ENCODE data around the gene USP11. TPM values are rescaled to one million over a fixed set of nuclear protein-coding genes. Genes with fewer than 3 reads are reported as not detected.

USP11 gene
- total RNA-seq, 1 donor from 2014 or later: 189 TPM

DNA sequence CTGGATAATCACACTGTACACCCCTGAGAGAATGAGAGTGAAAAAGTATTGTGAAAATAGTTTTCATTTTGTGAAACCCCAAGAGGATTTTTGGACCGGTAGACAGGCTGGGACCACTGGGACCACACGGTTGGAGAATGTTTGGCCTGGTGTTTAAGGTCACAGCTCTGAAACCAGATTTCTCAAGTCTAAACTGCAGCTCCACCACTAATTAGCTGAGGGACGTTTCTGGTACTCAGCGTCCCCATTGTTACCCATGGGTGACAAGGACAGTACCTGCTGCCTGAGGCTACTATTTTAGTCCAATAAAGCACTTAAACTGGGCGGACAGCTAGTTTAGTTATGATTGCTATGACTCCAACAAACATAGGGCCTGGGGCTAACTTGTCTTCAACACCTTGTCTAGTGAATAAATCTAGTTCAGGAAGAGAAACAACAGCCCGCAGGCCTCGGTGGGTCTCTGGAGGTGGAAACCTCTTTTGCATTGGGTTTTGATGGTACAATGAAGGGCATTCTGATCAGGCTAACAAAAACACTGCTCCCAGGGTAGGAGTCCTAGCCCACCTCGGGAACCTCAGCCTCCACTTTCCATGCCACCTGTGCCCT lies 509 bp upstream of the USP11 start:
- peak overlapping the region; percentile 100 for H3K27ac Mint-ChIP-seq
- no peaks in the 10 kb centered on the region for H3K27me3 Mint-ChIP-seq
- H3K4me3 Mint-ChIP-seq: peak overlapping the region; percentile 96
- H3K36me3 Mint-ChIP-seq: peaks cover 20% of the 10 kb centered on the region
- no peaks in the 10 kb centered on the region for H3K9me3 Mint-ChIP-seq
- peaks cover 39% of the 10 kb centered on the region for H3K4me1 Mint-ChIP-seq (ENCODE audit: unreplicated experiment)
- TF ChIP-seq, protein P1, sequence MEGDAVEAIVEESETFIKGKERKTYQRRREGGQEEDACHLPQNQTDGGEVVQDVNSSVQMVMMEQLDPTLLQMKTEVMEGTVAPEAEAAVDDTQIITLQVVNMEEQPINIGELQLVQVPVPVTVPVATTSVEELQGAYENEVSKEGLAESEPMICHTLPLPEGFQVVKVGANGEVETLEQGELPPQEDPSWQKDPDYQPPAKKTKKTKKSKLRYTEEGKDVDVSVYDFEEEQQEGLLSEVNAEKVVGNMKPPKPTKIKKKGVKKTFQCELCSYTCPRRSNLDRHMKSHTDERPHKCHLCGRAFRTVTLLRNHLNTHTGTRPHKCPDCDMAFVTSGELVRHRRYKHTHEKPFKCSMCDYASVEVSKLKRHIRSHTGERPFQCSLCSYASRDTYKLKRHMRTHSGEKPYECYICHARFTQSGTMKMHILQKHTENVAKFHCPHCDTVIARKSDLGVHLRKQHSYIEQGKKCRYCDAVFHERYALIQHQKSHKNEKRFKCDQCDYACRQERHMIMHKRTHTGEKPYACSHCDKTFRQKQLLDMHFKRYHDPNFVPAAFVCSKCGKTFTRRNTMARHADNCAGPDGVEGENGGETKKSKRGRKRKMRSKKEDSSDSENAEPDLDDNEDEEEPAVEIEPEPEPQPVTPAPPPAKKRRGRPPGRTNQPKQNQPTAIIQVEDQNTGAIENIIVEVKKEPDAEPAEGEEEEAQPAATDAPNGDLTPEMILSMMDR (conservative IDR thresholded peaks at IDR 0.05): no peak
- DNase-seq (ENCODE audit: extremely low spot score, unreplicated experiment): no peak

DNA sequence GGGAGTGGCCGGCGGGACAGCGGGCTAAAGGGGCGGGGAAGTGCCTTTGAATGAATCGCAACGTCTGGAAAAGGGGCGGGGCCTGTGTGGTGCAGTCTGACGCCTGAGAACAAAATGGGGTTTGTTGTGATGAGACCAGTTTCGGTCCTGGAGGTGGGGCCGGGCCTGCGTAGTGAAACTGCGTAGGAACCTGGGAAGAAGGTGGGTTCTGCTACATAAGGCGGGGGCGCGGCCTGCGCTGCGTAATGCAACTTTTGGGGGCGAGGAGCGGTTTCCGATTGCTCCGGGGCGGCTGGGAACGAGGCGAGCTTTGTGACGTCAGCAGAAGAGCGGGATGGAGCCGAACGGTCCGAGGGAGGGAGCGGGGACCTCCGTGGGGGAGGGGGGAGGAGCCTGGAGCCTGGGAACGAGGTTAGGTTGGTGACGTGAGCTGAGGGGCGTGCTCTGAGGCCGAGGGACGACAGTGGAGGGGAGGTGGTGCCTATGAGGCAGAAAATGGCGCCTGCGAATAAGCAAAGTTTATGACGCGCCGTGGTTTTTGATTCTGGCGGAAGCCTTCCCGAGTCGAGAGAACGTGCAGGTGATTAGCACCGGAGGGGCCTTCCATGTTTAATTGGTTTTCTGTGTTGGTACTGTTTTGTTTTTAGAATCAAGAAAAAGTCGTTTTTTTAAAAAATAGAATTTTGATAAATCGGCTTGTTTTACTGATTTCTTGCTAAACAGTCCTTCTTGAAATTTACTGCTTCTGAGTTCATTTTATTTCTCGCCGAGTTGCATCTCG lies 714 bp downstream of the USP11 start:
- peak; percentile 98 for DNase-seq (ENCODE audit: extremely low spot score, unreplicated experiment)
- no peaks in the 10 kb centered on the region for H3K27me3 Mint-ChIP-seq
- H3K4me3 Mint-ChIP-seq: peak overlapping the region; percentile 96
- peaks cover 12% of the 10 kb centered on the region for H3K36me3 Mint-ChIP-seq
- TF ChIP-seq, protein P1 (conservative IDR thresholded peaks at IDR 0.05): no peak
- peaks cover 39% of the 10 kb centered on the region for H3K4me1 Mint-ChIP-seq (ENCODE audit: unreplicated experiment)
- H3K27ac Mint-ChIP-seq: peak overlapping the region; percentile 100
- no peaks in the 10 kb centered on the region for H3K9me3 Mint-ChIP-seq

DNA sequence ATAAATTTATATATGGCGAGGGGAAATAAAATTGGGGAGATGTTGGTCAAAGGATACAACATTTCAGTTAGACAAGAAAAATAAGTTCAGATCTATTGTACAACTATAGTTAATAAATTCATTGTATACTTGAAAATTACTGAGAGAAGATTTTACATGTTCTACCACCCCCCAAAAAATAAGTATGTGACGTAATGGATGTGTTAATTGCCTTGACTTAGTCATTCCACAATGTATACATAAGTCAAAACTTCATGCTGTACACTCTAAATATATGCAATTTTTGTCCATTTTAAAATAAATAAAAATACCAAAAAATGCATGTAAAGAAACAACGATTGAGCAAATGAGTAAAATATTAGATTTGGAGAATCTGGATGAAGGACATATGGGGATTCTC lies 1.8 kb downstream of the USP11 start:
- Mint-ChIP-seq H3K9me3 (no peaks in the 10 kb centered on the region), H3K4me1 (ENCODE audit: unreplicated experiment) (peaks cover 39% of the 10 kb centered on the region), H3K27me3 (no peaks in the 10 kb centered on the region), H3K27ac (peak overlapping the region; percentile 100), H3K4me3 (peak overlapping the region; percentile 96), H3K36me3 (peaks cover 8% of the 10 kb centered on the region)
- DNase-seq (ENCODE audit: extremely low spot score, unreplicated experiment): no peak
- TF ChIP-seq, protein P1 (conservative IDR thresholded peaks at IDR 0.05): no peak

DNA sequence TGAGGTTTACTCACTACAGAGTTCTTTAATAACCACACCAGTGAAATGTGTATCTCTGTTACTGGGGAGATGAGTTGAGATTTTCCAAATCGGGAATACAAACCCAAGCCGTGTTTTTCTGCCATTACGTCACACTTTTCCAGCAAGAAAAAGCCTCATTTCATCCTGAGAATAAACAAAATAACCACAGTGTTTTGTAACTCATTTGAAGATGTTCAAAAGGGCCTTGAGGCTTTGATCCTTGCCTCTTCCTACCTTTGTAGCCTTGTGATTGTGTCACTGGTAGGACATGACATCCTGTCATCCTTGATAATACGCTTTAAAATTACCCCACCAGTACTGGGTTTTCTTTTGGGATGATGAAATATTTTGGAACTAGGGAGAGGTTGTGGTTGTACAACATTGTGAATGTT lies 2.9 kb downstream of the USP11 start:
- no peaks in the 10 kb centered on the region for H3K27me3 Mint-ChIP-seq
- H3K27ac Mint-ChIP-seq: peak overlapping the region; percentile 100
- no peak for DNase-seq (ENCODE audit: extremely low spot score, unreplicated experiment)
- H3K36me3 Mint-ChIP-seq: peaks cover 9% of the 10 kb centered on the region
- TF ChIP-seq, protein P1 (conservative IDR thresholded peaks at IDR 0.05): no peak
- no peaks in the 10 kb centered on the region for H3K9me3 Mint-ChIP-seq
- peaks cover 34% of the 10 kb centered on the region for H3K4me1 Mint-ChIP-seq (ENCODE audit: unreplicated experiment)
- H3K4me3 Mint-ChIP-seq: peak overlapping the region; percentile 78

DNA sequence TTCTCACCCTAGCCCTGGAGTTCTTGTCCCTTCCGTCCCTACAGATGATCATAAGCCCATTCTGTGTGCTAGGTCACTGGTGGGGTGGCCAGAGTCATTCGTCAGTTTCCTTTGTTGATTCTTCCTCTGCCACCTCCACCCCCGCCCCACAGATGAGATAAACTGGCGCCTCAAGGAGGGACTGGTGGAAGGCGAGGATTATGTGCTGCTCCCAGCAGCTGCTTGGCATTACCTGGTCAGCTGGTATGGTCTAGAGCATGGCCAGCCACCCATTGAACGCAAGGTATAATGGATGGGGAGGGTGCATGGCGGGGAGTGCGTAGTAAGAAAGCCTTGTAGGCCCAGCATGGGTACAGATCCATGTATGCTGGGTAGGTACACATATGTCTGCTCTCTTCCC lies 6.4 kb downstream of the USP11 start:
- Mint-ChIP-seq H3K9me3 (no peaks in the 10 kb centered on the region), H3K36me3 (peaks cover 28% of the 10 kb centered on the region), H3K4me1 (ENCODE audit: unreplicated experiment) (peaks cover 22% of the 10 kb centered on the region), H3K27me3 (no peaks in the 10 kb centered on the region), H3K27ac (no peak overlapping the region), H3K4me3 (no peak overlapping the region)
- DNase-seq (ENCODE audit: extremely low spot score, unreplicated experiment): no peak
- TF ChIP-seq, protein P1 (conservative IDR thresholded peaks at IDR 0.05): no peak
